Activated CD8-positive, alpha-beta memory T cell treated with anti-CD3 and anti-CD28 coated beads, Interleukin-2, amount 50 U/mL, for 4 hours (primary cell): ENCODE measurements around the gene ZNF511.

ENCODE experiments used
- DNase-seq: peaks from one replicate; pipeline ENCODE4 v3.0.0-alpha.2; 2020

Gene ZNF511

DNA sequence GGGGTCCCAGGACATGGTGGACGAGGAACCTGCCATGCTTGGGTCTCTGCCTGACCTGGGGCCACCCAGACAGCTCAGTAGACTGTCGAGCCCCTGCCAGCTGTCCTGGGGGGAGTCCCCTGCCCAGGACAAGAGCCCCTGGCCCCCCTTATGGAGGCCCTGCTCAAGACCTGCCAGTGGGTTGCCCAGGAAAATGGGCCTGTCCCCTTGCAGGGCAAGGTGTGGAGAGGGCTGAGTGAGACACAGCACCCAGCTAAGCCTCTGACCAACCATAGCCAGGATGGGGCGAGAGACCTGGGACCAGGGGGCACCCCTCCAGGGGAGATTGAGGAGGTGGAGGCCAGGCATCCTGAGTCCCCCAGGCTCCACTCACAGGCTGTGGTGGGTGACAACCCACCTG, 47.3 kb downstream of the ZNF511 start:
- DNase-seq = no peak

DNA sequence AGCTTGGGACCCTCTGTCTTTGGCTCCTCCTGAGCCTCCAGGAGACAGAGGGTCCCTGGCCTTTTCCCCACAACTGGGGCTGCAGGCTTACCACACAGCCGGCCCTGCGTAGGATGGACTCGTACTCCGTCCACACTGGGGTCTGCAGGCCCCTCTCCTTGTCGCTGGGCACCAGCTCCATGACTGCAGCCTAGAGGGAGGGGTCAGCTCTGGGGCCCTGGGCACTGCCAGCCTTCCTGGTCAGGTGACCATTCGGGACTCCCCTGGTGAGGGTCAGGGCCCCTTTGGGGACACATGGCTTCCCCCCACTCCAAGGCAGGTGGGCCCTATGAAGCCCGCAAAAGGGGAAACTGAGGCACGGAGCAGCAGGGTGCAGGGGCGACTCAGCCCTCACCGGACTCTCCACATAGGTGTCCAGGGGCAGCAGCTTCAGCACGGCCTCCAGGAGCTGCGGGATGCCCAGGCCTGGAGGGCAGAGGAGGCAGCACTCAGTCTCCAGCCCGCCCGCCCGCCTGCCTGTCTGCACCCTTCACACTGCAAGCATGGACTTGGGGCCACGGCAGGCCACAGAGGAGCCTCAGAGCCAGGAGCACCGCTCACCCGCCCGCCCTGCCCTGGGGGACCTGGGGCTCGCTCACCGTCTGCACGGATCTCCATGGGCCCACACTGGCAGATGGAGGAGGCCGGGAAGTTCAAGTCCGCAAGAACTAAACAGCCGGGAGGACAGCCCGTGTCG, 48.0 kb downstream of the ZNF511 start:
- no peak for DNase-seq

GRCh38 chr10:133357285-133358161, 48.8 kb downstream of the ZNF511 start, which contains the start of gene FUOM:
FUOM (minus strand) TSS chr10:133358019; CDS start chr10:133358007, 12 bp downstream.
- DNase-seq = peak; percentile 63

GRCh38 chr10:133358162-133358924, 49.6 kb downstream of the ZNF511 start:
- DNase-seq = no peak

GRCh38 chr10:133358925-133359310, 50.2 kb downstream of the ZNF511 start:
- no peak for DNase-seq

DNA sequence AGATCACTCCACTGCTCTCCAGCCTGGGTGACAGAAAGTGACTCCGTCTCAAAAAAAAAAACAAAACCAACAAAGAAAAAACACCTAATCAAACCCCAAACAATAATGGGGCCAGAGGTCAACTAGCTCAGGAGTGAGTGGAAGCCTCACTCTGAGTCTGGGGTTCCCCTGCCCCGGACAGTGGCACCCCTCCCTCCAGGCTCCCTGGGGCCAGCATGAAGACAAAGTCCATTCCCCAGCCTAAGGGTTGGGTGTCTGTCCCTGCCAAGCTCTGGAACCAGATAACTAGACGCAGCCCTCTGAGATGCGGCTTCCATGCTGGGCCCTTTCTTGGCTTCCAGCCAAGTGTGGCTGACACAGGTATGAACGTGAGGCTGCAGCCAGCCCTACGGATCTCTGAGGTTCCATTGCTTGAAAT, 50.8 kb downstream of the ZNF511 start:
- no peak for DNase-seq

DNA sequence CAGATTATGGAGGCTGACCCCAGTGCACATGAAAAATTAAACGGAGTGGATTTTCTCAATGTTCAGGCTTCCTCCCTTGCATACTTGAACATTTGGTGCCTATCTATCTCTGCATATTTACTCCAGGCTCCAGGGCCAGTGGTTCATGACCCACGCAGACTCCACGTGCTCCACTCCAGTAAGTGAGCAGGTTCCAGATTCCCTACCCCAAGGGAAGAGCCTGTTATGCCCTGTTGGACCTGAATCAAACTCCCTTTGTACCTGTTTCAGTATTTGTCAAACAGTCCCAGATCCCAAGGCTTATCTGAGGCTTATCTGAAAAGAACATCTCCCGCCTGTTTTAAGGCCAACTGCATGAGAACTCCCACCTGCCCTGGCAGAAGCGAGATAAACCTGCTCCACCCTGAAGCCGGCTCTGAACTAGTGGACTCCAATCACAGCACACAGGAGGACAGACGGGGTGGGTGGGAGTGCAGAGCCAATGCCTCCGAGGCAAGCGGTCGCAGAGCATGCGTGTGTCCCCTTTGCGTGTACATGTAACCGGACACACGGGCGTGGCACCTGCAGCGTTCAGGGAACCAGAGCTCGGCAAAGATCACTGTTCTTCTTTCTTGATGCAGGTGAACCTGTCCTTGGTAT, 51.4 kb downstream of the ZNF511 start:
- DNase-seq = no peak

GRCh38 chr10:133361227-133361626, 52.5 kb downstream of the ZNF511 start:
- DNase-seq = no peak

- no peak for DNase-seq
Observed at GRCh38 chr10:133361773-133362441, 53.2 kb downstream of the ZNF511 start.
